Measurements from ENCODE around the gene IARS2.

Gene IARS2

GRCh38 chr1:220062629-220063028 is 31.3 kb upstream of the IARS2 start:
- no peak for TF ChIP-seq CTCF (IDR thresholded peaks at IDR 0.05)

- no peak for TF ChIP-seq CTCF (IDR thresholded peaks at IDR 0.05)
Observed at GRCh38 chr1:220067269-220068204, 26.4 kb upstream of the IARS2 start.

- no peak for TF ChIP-seq CTCF (IDR thresholded peaks at IDR 0.05)
Observed at GRCh38 chr1:220076861-220077762, 16.8 kb upstream of the IARS2 start.

GRCh38 chr1:220077887-220078286 is 16.0 kb upstream of the IARS2 start:
- no peak for TF ChIP-seq CTCF (IDR thresholded peaks at IDR 0.05)

GRCh38 chr1:220084460-220084859 is 9.5 kb upstream of the IARS2 start:
- no peak for TF ChIP-seq CTCF (IDR thresholded peaks at IDR 0.05)

GRCh38 chr1:220089650-220090556 is 4.0 kb upstream of the IARS2 start, which contains the start of gene BPNT1:
Gene BPNT1, minus strand, starts transcription at chr1:220089788. Its CDS starts 9,942 bp downstream, at chr1:220079846.
- TF ChIP-seq CTCF (IDR thresholded peaks at IDR 0.05), result no peak

- no peak for TF ChIP-seq CTCF (IDR thresholded peaks at IDR 0.05)
Observed at GRCh38 chr1:220092694-220093093, 1.2 kb upstream of the IARS2 start.

Measured in LNCAP (cell line).